ENCODE measurements around the gene EFCAB10. TPM values are rescaled to one million over a fixed set of nuclear protein-coding genes. Genes with fewer than 3 reads are reported as not detected.
"Not testable (repeated sequence)": the region's sequence is repeated elsewhere in the genome, so short reads cannot be mapped to it uniquely, and the experiment has no call there.

The EFCAB10 gene
- total and polyA plus RNA-seq, 2 donors from 2014 or later = 0.91 TPM; not detected in 1

- DNase-seq (peak; percentile 91 to 97 (median 95)), FAIRE-seq (no peak)
- Histone ChIP-seq H3K4me1 (ENCODE audit: control insufficient read depth in 2 of 3, insufficient read depth in 2 of 3, low read depth in 1 of 3, low read length in 3 of 3) (no peaks in the 10 kb centered on the region), H3K27me3 (ENCODE audit: control insufficient read depth, insufficient read depth, low read length) (no peaks in the 10 kb centered on the region), H3K9me3 (ENCODE audit: control insufficient read depth in 2 of 3, insufficient read depth in 1 of 3, low read length in 3 of 3) (no peaks in the 10 kb centered on the region), H3K9ac (ENCODE audit: low read length in 3 of 3) (peak within 1 kb of the TSS; percentile 58 to 80 (median 59)), H3K36me3 (ENCODE audit: control insufficient read depth in 2 of 3, insufficient read depth in 3 of 3, low read length in 3 of 3) (no peaks in the 10 kb centered on the region), H3K27ac (ENCODE audit: low read depth in 2 of 2, low read length in 2 of 2) (peak within 1 kb of the TSS; percentile 74 to 76), H3K4me3 (ENCODE audit: low read length in 3 of 3) (peak within 1 kb of the TSS; percentile 67 to 73 (median 69))
- TF ChIP-seq CTCF (IDR thresholded peaks at IDR 0.05; ENCODE audit: borderline replicate concordance, extremely low read depth, insufficient read depth) = no peak
- intact Hi-C loops (cut with DNase I) = no loop called here
These were observed 59.4 kb downstream of the EFCAB10 start, which contains the start of gene PUS7 for GRCh38 chr7:105521717-105522463. Gene PUS7, minus strand, starts transcription at chr7:105522271. Its CDS starts 13,759 bp downstream, at chr7:105508512.

DNA sequence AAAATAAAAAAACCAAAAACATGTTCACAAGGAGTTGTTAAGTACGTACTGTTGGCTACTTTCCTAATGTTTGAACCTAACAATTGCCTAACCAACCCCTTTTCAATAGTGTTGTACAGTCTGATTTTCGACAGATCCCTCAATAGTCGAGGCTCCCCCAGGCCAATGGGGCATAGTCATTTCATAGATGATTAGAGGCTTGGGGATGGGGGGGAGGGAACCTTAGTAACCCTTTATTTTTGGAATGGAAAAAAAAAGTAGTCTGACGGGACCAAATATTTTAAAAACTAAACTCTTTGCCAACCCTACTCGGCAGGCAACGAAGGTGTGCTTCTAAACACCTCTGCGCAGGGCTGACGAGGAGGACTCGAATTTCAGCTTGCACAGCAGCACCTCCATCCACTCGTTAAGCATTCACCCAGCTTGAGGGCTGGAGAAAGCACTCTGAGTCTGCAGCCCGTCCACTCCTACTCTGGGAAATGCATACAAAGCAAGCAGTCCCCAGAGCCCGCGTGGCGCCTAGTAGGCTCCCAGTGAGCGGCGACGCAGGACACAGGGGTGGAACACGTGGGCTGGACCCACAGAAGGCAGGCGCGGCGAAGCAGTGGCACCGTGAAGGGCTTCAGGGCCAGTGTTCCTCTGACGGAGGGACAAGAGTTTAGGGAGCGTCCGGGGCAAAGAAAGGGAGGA is 60.1 kb downstream of the EFCAB10 start:
- intact Hi-C loops (cut with DNase I) = no loop called here
- peak; percentile 83 to 88 (median 85) for DNase-seq
- Histone ChIP-seq H3K9me3 (ENCODE audit: control insufficient read depth in 2 of 3, insufficient read depth in 1 of 3, low read length in 3 of 3) (no peaks in the 10 kb centered on the region), H3K27ac (ENCODE audit: low read depth in 2 of 2, low read length in 2 of 2) (peak overlapping the region in 1 of 2 donors; percentile 74), H3K4me3 (ENCODE audit: low read length in 3 of 3) (peak overlapping the region; percentile 35 to 67 (median 63)), H3K27me3 (ENCODE audit: control insufficient read depth, insufficient read depth, low read length) (no peaks in the 10 kb centered on the region), H3K36me3 (ENCODE audit: control insufficient read depth in 2 of 3, insufficient read depth in 3 of 3, low read length in 3 of 3) (no peaks in the 10 kb centered on the region), H3K9ac (ENCODE audit: low read length in 3 of 3) (peak overlapping the region; percentile 22 to 59 (median 23)), H3K4me1 (ENCODE audit: control insufficient read depth in 2 of 3, insufficient read depth in 2 of 3, low read depth in 1 of 3, low read length in 3 of 3) (no peaks in the 10 kb centered on the region)
- no peak for TF ChIP-seq CTCF (IDR thresholded peaks at IDR 0.05; ENCODE audit: borderline replicate concordance, extremely low read depth, insufficient read depth)
- no peak for FAIRE-seq

- H3K9ac ChIP-seq (ENCODE audit: low read length in 3 of 3); DNase-seq; H3K27me3 ChIP-seq (ENCODE audit: control insufficient read depth, insufficient read depth, low read length); FAIRE-seq; H3K27ac ChIP-seq (ENCODE audit: low read depth in 2 of 2, low read length in 2 of 2); H3K9me3 ChIP-seq (ENCODE audit: control insufficient read depth in 2 of 3, insufficient read depth in 1 of 3, low read length in 3 of 3); H3K36me3 ChIP-seq (ENCODE audit: control insufficient read depth in 2 of 3, insufficient read depth in 3 of 3, low read length in 3 of 3); H3K4me1 ChIP-seq (ENCODE audit: control insufficient read depth in 2 of 3, insufficient read depth in 2 of 3, low read depth in 1 of 3, low read length in 3 of 3); intact Hi-C loops (cut with DNase I); H3K4me3 ChIP-seq (ENCODE audit: low read length in 3 of 3): not testable (repeated sequence)
These were observed 60.7 kb downstream of the EFCAB10 start for GRCh38 chr7:105520620-105521019.

DNA sequence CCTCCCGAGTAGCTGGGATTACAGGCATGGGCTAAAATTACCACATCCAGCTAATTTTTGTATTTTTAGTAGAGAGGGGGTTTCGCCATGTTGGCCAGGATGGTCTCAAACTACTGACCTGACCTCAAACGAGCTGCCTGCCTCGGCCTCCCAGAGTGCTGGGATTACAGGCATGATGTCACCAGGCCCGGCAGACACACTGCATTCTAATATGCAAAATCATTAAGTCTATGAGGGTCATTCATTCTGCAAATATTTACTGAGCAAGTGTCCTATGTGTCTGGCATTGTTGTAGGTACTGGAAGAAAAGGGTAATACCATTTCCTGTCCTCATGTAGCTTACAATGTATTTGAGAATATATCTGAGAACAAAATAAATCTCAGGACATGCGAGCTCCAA is 61.9 kb downstream of the EFCAB10 start:
- Histone ChIP-seq H3K9me3 (ENCODE audit: control insufficient read depth in 2 of 3, insufficient read depth in 1 of 3, low read length in 3 of 3) (no peaks in the 10 kb centered on the region), H3K4me1 (ENCODE audit: control insufficient read depth in 2 of 3, insufficient read depth in 2 of 3, low read depth in 1 of 3, low read length in 3 of 3) (no peaks in the 10 kb centered on the region), H3K27me3 (ENCODE audit: control insufficient read depth, insufficient read depth, low read length) (no peaks in the 10 kb centered on the region), H3K27ac (ENCODE audit: low read depth in 2 of 2, low read length in 2 of 2) (no peak overlapping the region), H3K4me3 (ENCODE audit: low read length in 3 of 3) (no peak overlapping the region), H3K36me3 (ENCODE audit: control insufficient read depth in 2 of 3, insufficient read depth in 3 of 3, low read length in 3 of 3) (no peaks in the 10 kb centered on the region), H3K9ac (ENCODE audit: low read length in 3 of 3) (no peak overlapping the region)
- FAIRE-seq (no peak), DNase-seq (no peak)
- intact Hi-C loops (cut with DNase I) = no loop called here
- TF ChIP-seq CTCF (IDR thresholded peaks at IDR 0.05; ENCODE audit: borderline replicate concordance, extremely low read depth, insufficient read depth) = no peak

DNA sequence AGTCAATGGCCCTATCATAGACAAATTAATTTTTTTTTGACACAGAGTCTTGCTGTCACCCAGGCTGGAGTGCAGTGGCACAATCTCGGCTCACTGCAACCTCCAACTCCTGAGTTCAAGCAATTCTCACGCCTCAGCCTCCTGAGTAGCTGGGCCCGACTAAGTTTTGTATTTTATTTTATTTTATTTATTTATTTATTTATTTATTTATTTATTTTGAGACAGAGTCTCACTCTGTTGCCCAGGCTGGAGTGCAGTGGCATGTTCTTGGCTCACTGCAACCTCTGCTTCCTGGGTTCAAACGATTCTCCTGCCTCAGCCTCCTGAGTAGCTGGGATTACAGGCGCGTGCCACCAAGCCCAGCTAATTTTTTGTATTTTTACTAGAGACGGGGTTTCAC is 65.7 kb downstream of the EFCAB10 start:
- DNase-seq; H3K4me3 ChIP-seq (ENCODE audit: low read length in 3 of 3); H3K27ac ChIP-seq (ENCODE audit: low read depth in 2 of 2, low read length in 2 of 2); H3K9me3 ChIP-seq (ENCODE audit: control insufficient read depth in 2 of 3, insufficient read depth in 1 of 3, low read length in 3 of 3); H3K4me1 ChIP-seq (ENCODE audit: control insufficient read depth in 2 of 3, insufficient read depth in 2 of 3, low read depth in 1 of 3, low read length in 3 of 3); H3K36me3 ChIP-seq (ENCODE audit: control insufficient read depth in 2 of 3, insufficient read depth in 3 of 3, low read length in 3 of 3); FAIRE-seq; H3K9ac ChIP-seq (ENCODE audit: low read length in 3 of 3); intact Hi-C loops (cut with DNase I); H3K27me3 ChIP-seq (ENCODE audit: control insufficient read depth, insufficient read depth, low read length): not testable (repeated sequence)

Measured in kidney (tissue), 14 donors.